ENCODE data around the gene ARMH1.

GRCh38 chr1:44645476-44646244, 28.9 kb upstream of the ARMH1 start:
- TF ChIP-seq CTCF (IDR thresholded peaks at IDR 0.05; ENCODE audit: borderline replicate concordance, extremely low read depth, low read length, poor library complexity, severe bottlenecking) (no peak), EZH2 (IDR thresholded peaks at IDR 0.05; ENCODE audit: borderline replicate concordance, low read depth, low read length, severe bottlenecking) (no peak)

Data from DND-41 (cell line).